NCI-H1694 (cell line): ENCODE data around the gene STKLD1.
"Not testable (repeated sequence)": the region's sequence is repeated elsewhere in the genome, so short reads cannot be mapped to it uniquely, and the experiment has no call there.

ENCODE experiments used
- DNase-seq: peaks from one replicate; lab custom pipeline; 2025; lab: John Stamatoyannopoulos, UW

Gene STKLD1

GRCh38 chr9:133386338-133386737 is 10.2 kb downstream of the STKLD1 start:
- no peak for DNase-seq

GRCh38 chr9:133387680-133388079 is 11.5 kb downstream of the STKLD1 start:
- DNase-seq: peak; percentile 47

- no peak for DNase-seq
Measured at GRCh38 chr9:133389025-133389557, 12.9 kb downstream of the STKLD1 start.

- no peak for DNase-seq
Measured at GRCh38 chr9:133389562-133389961, 13.4 kb downstream of the STKLD1 start.

- DNase-seq: no peak
Measured at GRCh38 chr9:133390713-133391112, 14.5 kb downstream of the STKLD1 start.

GRCh38 chr9:133391449-133391848 is 15.3 kb downstream of the STKLD1 start:
- not testable (repeated sequence) for DNase-seq

DNA sequence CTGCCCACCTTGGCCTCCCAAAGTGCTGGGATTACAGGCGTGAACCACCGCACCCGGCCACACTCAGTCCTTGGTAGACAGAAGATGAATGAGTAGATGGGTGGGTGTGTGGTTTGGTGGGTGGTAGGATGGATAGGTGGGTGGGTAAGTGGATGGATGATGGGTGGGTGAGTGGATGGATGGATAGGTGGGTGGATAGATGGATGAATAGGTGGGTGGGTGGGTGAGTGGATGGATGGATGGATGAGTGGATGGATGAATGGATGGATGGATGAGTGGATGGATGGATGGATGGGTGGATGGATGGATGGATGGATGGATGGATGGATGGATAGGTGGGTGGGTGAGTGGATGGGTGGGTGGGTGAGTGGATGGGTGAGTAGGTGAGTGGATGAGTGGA is 16.1 kb downstream of the STKLD1 start:
- DNase-seq: not testable (repeated sequence)

GRCh38 chr9:133393399-133393798 is 17.2 kb downstream of the STKLD1 start:
- DNase-seq: no peak

- DNase-seq: no peak
Measured at GRCh38 chr9:133394687-133395271, 18.6 kb downstream of the STKLD1 start.

DNA sequence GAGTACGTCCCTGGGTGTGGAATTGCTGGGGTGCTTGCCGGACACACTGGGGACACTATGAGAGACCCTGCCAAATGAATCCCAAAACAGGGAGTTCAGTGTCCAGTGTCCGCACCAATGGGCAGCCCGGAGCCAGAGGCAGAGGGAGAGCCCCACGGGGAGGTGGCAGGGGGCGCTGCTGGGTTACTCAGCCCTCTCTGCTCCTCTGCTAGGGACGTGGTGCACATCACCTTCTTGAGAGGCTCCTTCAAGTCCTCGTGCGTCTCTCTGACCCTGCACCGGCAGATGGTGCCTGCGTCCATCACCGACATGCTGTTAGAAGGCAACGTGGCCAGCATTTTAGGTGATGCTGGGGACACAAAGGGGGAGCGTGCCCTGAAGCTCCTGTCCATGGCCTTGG is 20.8 kb downstream of the STKLD1 start:
- no peak for DNase-seq

DNA sequence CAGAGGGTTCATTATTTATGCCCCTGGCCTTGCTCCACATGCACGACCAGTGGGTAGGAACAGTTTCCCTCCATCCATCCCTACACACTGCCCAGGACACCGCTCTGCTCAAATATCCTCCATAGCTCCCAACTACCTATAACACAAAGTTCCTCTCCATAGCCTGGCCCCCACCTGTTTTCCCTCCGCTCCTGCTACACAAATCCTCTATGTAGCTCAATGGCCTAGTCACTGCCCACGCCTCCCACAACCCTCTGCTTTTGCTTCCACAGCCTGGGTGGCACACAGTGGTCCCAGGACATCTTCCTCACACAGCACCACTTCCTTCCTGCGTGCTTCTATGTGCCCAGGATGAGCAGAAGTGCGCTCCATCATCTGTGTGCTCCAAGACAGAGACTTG is 21.2 kb downstream of the STKLD1 start:
- no peak for DNase-seq

GRCh38 chr9:133397895-133398294 is 21.7 kb downstream of the STKLD1 start:
- DNase-seq: no peak

GRCh38 chr9:133400292-133400691 is 24.1 kb downstream of the STKLD1 start:
- no peak for DNase-seq

DNA sequence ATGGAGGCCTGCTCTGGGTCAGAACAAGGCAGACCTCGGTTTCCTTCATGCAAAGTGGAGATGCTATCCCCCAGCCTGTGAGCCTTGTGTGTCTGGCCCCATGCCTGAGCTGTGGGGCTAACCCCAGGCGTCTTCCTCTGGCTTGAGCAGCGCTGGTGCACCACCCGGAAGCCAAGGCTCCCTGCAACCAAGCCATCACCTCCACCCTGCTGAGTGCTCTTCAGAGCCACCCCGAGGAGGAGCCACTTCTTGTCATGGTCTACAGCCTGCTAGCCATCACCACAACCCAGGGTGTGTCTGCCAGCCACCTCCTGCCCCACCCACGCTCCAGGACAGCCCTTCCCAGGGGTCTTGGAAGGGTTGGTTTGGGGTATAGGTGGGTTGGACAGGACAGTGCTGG is 25.4 kb downstream of the STKLD1 start:
- no peak for DNase-seq

GRCh38 chr9:133402689-133403088 is 26.5 kb downstream of the STKLD1 start:
- DNase-seq: no peak

- DNase-seq: peak; percentile 45
Measured at GRCh38 chr9:133403766-133404453, 27.7 kb downstream of the STKLD1 start.

DNA sequence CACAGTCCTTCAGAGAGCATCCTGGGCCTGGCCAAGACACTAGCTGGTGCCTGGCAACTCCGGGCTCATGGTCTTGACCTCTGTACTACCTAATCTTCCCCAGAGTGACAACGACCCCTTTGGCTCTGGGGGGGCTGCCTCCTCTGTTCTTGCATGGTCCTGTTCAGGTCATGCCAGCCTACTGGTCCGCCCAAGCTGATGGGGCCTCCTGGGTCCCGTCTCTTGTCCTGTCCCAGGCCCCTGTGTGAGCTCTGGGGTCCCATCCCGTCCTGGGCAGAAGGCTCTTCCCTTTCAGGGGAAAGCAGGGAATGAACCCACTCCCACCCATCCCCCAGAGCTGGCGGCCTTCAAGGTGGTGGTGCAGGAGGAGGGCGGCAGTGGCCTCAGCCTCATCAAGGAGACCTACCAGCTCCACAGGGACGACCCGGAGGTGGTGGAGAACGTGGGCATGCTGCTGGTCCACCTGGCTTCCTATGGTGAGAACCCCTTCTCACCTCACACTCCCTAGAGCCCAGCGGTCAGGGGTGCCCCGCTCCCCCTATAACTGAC is 28.4 kb downstream of the STKLD1 start:
- no peak for DNase-seq

- no peak for DNase-seq
Measured at GRCh38 chr9:133405508-133406438, 29.6 kb downstream of the STKLD1 start.

- DNase-seq: peak; percentile 76
Measured at GRCh38 chr9:133406480-133407307, 30.5 kb downstream of the STKLD1 start.

DNA sequence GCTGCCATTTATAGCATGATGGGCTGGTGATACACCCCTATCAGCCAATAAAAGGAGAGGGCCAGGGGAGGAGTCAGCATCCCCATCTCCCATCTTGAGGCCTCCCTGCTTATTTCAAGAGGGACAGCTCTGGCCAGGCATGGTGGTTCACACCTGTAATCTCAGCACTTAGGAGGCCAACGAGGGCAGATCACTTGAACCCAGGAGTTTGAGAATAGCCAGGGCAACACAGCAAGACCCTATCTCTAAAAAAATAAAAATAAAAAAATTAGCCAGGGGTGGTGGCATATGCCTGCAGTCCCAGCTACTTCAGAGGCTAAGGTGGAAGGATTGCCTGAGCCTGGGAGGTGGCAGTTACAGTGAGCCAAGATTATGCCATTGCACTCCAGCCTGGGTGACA is 31.9 kb downstream of the STKLD1 start:
- DNase-seq: no peak

DNA sequence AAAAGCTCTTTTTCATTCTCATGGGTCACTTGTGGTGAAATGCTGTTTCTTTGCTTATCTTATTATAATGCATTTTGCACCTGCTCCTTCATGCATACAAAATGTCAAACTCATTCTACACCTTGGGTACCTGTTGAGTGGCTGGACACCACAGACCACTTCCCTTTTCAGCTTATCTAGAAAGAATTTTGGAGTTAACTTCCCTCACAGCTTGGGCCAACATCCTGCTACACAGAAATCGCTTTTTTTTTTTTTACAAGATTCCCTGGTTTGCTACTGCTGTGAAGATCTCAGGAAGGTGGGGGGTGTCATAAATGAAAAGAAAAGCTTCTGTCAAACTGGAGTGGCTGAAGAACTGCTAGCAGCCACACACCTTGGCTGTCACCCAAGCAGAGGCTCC is 39.0 kb downstream of the STKLD1 start:
- no peak for DNase-seq
